B cell (primary cell): ENCODE measurements around the gene ART5. TPM values are rescaled to one million over a fixed set of nuclear protein-coding genes. Genes with fewer than 3 reads are reported as not detected.

Experiments
- ATAC-seq: fragments of 200-7000 bp; cut with Tn5 transposase; one replicate; pipeline ENCODE4 v1.10.0; 2021; ENCODE audit warnings: low read depth, mild to moderate bottlenecking, moderate number of reproducible peaks, moderate library complexity
- CTCF ChIA-PET: fragments of 350-600 bp; sonication (Branson Sonifier 250); formaldehyde crosslinking; loops from one replicate; lab custom pipeline; 2021; ENCODE audit warnings: antibody characterized with exemption, inconsistent platforms; lab: Charles Lee
- POLR2A ChIA-PET: fragments of 350-600 bp; sonication (Branson Sonifier 250); formaldehyde crosslinking; loops from one replicate; lab custom pipeline; 2021; ENCODE audit warnings: antibody characterized with exemption; lab: Charles Lee
- DNase-seq: peaks from one replicate; pipeline ENCODE4 v3.0.0; 2013
- H2AFZ ChIP-seq: 2 replicates; pipeline ENCODE4 v1.6.1; 2012; ENCODE audit warnings: mild to moderate bottlenecking, low read depth, low read length; ENCODE audit not compliant: insufficient read depth, poor library complexity, severe bottlenecking
- H3K27ac ChIP-seq, 2 donors: 1 replicate in 1 of 2; 2 replicates in 1 of 2; pipeline ENCODE4 v1.5.1; 2012 to 2013; ENCODE audit warnings: low read length in 2 of 2, mild to moderate bottlenecking in 2 of 2, moderate library complexity in 1 of 2
- H3K27me3 ChIP-seq, 4 experiments: fragments of 200-600 bp in 1 of 4; sonication (generic) in 1 of 4; replicated peaks in 1 of 4; 1 replicate in 2 of 4; 2 replicates in 2 of 4; pipeline versions ENCODE4 v1.6.1 to v1.7.0; 2013 to 2016; ENCODE audit warnings: low read length in 3 of 4, mild to moderate bottlenecking in 2 of 4, mixed read lengths in 1 of 4, moderate library complexity in 1 of 4; ENCODE audit not compliant: insufficient read depth in 4 of 4, control insufficient read depth in 3 of 4; ENCODE audit errors: control extremely low read depth in 1 of 4
- H3K36me3 ChIP-seq, 2 experiments: replicated peaks in 1 of 2; 1 replicate in 1 of 2; 2 replicates in 1 of 2; pipeline versions ENCODE4 v1.6.1 to v1.7.1; 2013; ENCODE audit warnings: low read length in 1 of 2; ENCODE audit not compliant: insufficient read depth in 2 of 2, control insufficient read depth in 1 of 2; ENCODE audit errors: control extremely low read depth in 1 of 2, extremely low read depth in 1 of 2
- H3K4me1 ChIP-seq, 2 donors: fragments of 200-600 bp in 1 of 2; sonication (generic) in 1 of 2; 1 replicate in 1 of 2; 2 replicates in 1 of 2; pipeline versions ENCODE4 v1.5.1 to v1.6.1; 2013 to 2017; ENCODE audit warnings: low read length in 2 of 2; ENCODE audit not compliant: control insufficient read depth in 2 of 2, insufficient read depth in 2 of 2
- H3K4me2 ChIP-seq: replicated peaks from 2 replicates; pipeline ENCODE3; 2012; ENCODE audit warnings: mild to moderate bottlenecking, low read depth, low read length; ENCODE audit not compliant: poor library complexity, severe bottlenecking
- H3K4me3 ChIP-seq, 5 experiments: fragments of 200-600 bp in 1 of 5; sonication (generic) in 1 of 5; 1 replicate in 3 of 5; 2 replicates in 2 of 5; pipeline versions ENCODE4 v1.5.1 to v1.7.0; 2011 to 2016; ENCODE audit warnings: low read length in 4 of 5, mild to moderate bottlenecking in 4 of 5, low read depth in 2 of 5, control low read depth in 1 of 5, moderate library complexity in 1 of 5; ENCODE audit not compliant: insufficient read depth in 1 of 5; ENCODE audit errors: control extremely low read depth in 1 of 5, extremely low read depth in 1 of 5
- H3K79me2 ChIP-seq: fragments of 200-600 bp; sonication (generic); one replicate; pipeline ENCODE4 v1.6.0; 2016; ENCODE audit warnings: low read length; ENCODE audit not compliant: control insufficient read depth, insufficient read depth
- H3K9ac ChIP-seq: fragments of 200-600 bp; sonication (generic); 2 replicates; pipeline ENCODE4 v1.6.1; 2017; ENCODE audit warnings: mild to moderate bottlenecking, low read length, moderate library complexity
- H3K9me3 ChIP-seq, 3 donors: one replicate each; pipeline versions ENCODE4 v1.6.1 to v1.7.1; 2013; ENCODE audit warnings: low read length in 2 of 3; ENCODE audit not compliant: control insufficient read depth in 2 of 3, insufficient read depth in 1 of 3; ENCODE audit errors: control extremely low read depth in 1 of 3
- H4K20me1 ChIP-seq: 2 replicates; pipeline ENCODE4 v1.6.0; 2012; ENCODE audit warnings: mild to moderate bottlenecking, low read length; ENCODE audit not compliant: insufficient read depth, control insufficient read depth, poor library complexity, severe bottlenecking
- H3K27ac Mint-ChIP-seq: one replicate; pipeline ENCODE4 v1.8.0; 2021; ENCODE audit warnings: mixed read lengths
- H3K27me3 Mint-ChIP-seq: one replicate; pipeline ENCODE4 v1.8.0; 2021; ENCODE audit warnings: mixed read lengths
- H3K4me1 Mint-ChIP-seq: one replicate; pipeline ENCODE4 v1.8.0; 2021; ENCODE audit warnings: mixed read lengths
- H3K4me3 Mint-ChIP-seq: one replicate; pipeline ENCODE4 v1.8.0; 2021; ENCODE audit warnings: mixed read lengths
- H3K9me3 Mint-ChIP-seq: one replicate; pipeline ENCODE4 v1.8.0; 2022; ENCODE audit warnings: mixed read lengths; ENCODE audit not compliant: insufficient read depth
- EZH2 ChIP-seq: IDR thresholded peaks from 2 replicates; pipeline ENCODE4 v1.6.1; 2012; ENCODE audit warnings: borderline replicate concordance, low read depth, mild to moderate bottlenecking, moderate library complexity, low read length; ENCODE audit not compliant: insufficient read depth, poor library complexity, severe bottlenecking
- WGBS: methylation state at CpG from one replicate; pipeline ENCODE4 v1.1.5; 2013; ENCODE audit warnings: missing lambda C conversion rate; ENCODE audit not compliant: insufficient coverage; 5-methylcytosine and 5-hydroxymethylcytosine counted together
- intact Hi-C: fragments of 100-400 bp; cut with micrococcal nuclease; formaldehyde crosslinking; loops from one replicate; pipeline ENCODE4 v1.10.0; 2022
- polyA plus RNA-seq: library from polyadenylated mRNA; depleted of rRNA; stranded (reverse); fragments of >200 nt; gene quantifications from 2 replicates; pipeline ENCODE4 v1.2.3, GENCODE V29; 2012
- total RNA-seq, 2 donors: library from RNA; stranded (reverse); fragments of 120-200 nt in 1 of 2; gene quantifications; 1 replicate in 1 of 2; 2 replicates in 1 of 2; pipeline versions ENCODE4 v1.2.3 to v1.2.4, GENCODE V29; 2013 to 2022
- TF ChIP-seq, protein P1 (sequence below): fragments of 200-600 bp; IDR thresholded peaks from one replicate; pipeline ENCODE4 v1.8.0; 2022; ENCODE audit warnings: antibody characterized with exemption, mild to moderate bottlenecking

The ART5 gene
- total and polyA plus RNA-seq, 2 donors (not counting 1 experiment from before 2014, with no cell fraction given), result not detected

DNA sequence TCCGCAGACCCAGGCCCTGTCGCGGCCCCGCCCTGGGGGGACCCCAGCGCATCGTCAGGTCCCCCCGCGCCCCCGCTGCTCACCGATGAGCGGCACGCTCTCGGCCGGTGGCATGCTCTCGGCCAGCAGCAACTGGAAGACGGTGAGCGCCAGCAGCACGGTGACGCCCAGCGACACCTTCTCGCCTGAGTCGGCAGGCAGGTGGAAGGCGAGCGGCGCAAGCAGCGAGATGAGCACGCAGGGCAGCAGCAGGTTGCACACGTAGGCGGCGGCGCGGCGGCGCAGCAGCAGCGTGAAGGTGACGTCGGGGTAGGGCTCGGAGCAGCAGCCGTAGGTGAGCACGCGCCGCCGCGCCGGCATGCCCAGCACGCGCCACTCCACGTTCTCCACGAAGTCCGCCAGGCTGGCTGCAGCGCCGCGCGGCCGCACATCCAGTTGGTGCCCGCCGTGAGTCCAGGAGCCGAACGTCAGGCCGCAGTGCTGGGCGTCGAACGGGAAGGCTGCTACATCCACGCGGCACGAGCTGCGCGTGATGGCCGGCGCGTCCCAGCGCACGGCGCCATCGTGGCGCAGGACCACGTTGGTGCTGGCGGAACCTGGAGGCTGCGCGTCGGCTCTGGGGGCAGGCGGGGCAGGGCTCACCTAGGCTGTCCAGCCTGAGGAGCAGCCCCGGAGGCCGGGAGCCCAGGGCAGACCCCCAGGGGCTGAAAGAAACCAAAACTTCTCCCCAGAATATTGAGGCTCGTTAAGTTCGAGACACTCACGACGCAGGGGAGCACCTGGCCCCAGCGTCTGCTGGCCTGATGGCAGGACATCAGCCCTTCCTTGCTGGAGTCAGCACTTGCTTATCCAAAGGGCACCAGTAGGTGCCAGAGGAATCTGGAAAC is 25.6 kb upstream of the ART5 start:
- Histone ChIP-seq H4K20me1 (no peaks in the 10 kb centered on the region), H3K4me3 (no peak overlapping the region), H3K9ac (no peak overlapping the region), H3K27me3 (no peaks in the 10 kb centered on the region), H3K27ac (no peak overlapping the region), H2AFZ (no peak overlapping the region), H3K4me1 (no peaks in the 10 kb centered on the region), H3K9me3 (no peaks in the 10 kb centered on the region), H3K36me3 (peaks cover 0 to 43% of the 10 kb centered on the region in 2 experiments), H3K4me2 (no peak overlapping the region), H3K79me2 (no peaks in the 10 kb centered on the region)
- CTCF ChIA-PET, result no interaction called here
- Mint-ChIP-seq H3K27me3 (no peaks in the 10 kb centered on the region), H3K27ac (no peak overlapping the region), H3K4me3 (no peak overlapping the region), H3K4me1 (no peaks in the 10 kb centered on the region), H3K9me3 (no peaks in the 10 kb centered on the region)
- DNase-seq (no peak), ATAC-seq (no peak)
- intact Hi-C loops, result no loop called here
- TF ChIP-seq, protein P1, sequence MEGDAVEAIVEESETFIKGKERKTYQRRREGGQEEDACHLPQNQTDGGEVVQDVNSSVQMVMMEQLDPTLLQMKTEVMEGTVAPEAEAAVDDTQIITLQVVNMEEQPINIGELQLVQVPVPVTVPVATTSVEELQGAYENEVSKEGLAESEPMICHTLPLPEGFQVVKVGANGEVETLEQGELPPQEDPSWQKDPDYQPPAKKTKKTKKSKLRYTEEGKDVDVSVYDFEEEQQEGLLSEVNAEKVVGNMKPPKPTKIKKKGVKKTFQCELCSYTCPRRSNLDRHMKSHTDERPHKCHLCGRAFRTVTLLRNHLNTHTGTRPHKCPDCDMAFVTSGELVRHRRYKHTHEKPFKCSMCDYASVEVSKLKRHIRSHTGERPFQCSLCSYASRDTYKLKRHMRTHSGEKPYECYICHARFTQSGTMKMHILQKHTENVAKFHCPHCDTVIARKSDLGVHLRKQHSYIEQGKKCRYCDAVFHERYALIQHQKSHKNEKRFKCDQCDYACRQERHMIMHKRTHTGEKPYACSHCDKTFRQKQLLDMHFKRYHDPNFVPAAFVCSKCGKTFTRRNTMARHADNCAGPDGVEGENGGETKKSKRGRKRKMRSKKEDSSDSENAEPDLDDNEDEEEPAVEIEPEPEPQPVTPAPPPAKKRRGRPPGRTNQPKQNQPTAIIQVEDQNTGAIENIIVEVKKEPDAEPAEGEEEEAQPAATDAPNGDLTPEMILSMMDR, result no peak
- TF ChIP-seq EZH2, result no peak
- WGBS, result 99% methylated on average over 89 of the region's 89 CpGs
- POLR2A ChIA-PET, result no interaction called here

GRCh38 chr11:3666023-3666530 is 24.3 kb upstream of the ART5 start:
- no peak overlapping the region for H3K9ac ChIP-seq
- TF ChIP-seq EZH2, result no peak
- TF ChIP-seq, protein P1, result no peak
- H2AFZ ChIP-seq, result no peak overlapping the region
- H3K27ac Mint-ChIP-seq, result no peak overlapping the region
- H3K4me3 Mint-ChIP-seq, result no peak overlapping the region
- ChIA-PET CTCF (no interaction called here), POLR2A (no interaction called here)
- no peak overlapping the region for H3K4me2 ChIP-seq
- no peaks in the 10 kb centered on the region for H3K79me2 ChIP-seq
- H3K4me1 ChIP-seq, result no peaks in the 10 kb centered on the region
- DNase-seq, result no peak
- intact Hi-C loops, result no loop called here
- no peaks in the 10 kb centered on the region for H3K27me3 Mint-ChIP-seq
- no peak overlapping the region for H3K27ac ChIP-seq
- ATAC-seq, result no peak
- no peaks in the 10 kb centered on the region for H4K20me1 ChIP-seq
- H3K9me3 ChIP-seq, result no peaks in the 10 kb centered on the region
- H3K4me3 ChIP-seq, result no peak overlapping the region
- H3K4me1 Mint-ChIP-seq, result no peaks in the 10 kb centered on the region
- WGBS, result 95% methylated on average over 17 of the region's 17 CpGs
- H3K36me3 ChIP-seq, result peaks cover 0 to 32% of the 10 kb centered on the region in 2 experiments
- H3K27me3 ChIP-seq, result no peaks in the 10 kb centered on the region
- no peaks in the 10 kb centered on the region for H3K9me3 Mint-ChIP-seq
